K562 (cell line): ENCODE data around the gene DPPA4. TPM values are rescaled to one million over a fixed set of nuclear protein-coding genes. Genes with fewer than 3 reads are reported as not detected.

Experiments
- ATAC-seq: fragments of 200-7000 bp; cut with Tn5 transposase; 3 replicates; pipeline ENCODE4 v1.9.1; 2020; ENCODE audit warnings: moderate library complexity
- BruUV-seq: library from RNA; stranded (reverse); fragments of 400-500 nt; replicated peaks from 2 replicates; lab custom pipeline; 2021; lab: Mats Ljungman, UMichigan
- CTCF ChIA-PET: fragments of 300-600 bp; formaldehyde crosslinking; extraction: SDS; loops from one replicate; lab custom pipeline; 2021; ENCODE audit warnings: low intra/inter-chr PET ratio; lab: Yijun Ruan, JAX
- POLR2A ChIA-PET: fragments of 300-600, 350-650 bp; sonication (Branson Sonifier 250); formaldehyde crosslinking; extraction: SDS; loops from one replicate; lab custom pipeline; 2021; ENCODE audit warnings: antibody characterized with exemption, inconsistent platforms; lab: Yijun Ruan, JAX
- DNase-seq, 4 experiments: peaks; one replicate each; pipeline versions ENCODE4 v3.0.0 to v3.0.0-alpha.2; 2011 to 2018; ENCODE audit warnings: low spot score in 3 of 4, mixed read lengths in 3 of 4; ENCODE audit errors: extremely low read depth in 1 of 4
- FAIRE-seq: peaks from 2 replicates; lab custom pipeline; 2011; peaks lifted over from hg19 to GRCh38; lab: Jason Lieb, UNC
- H2AFZ ChIP-seq: 2 replicates; pipeline ENCODE4 v1.6.0; 2011; ENCODE audit warnings: low read depth, low read length, control low read depth, inconsistent platforms
- H3K27ac ChIP-seq: fragments of 200-600 bp; 3 replicates; pipeline ENCODE4 v1.8.0; 2011; ENCODE audit warnings: low read depth, mild to moderate bottlenecking, control low read depth, inconsistent platforms, low read length, moderate library complexity, mixed read lengths; ENCODE audit errors: extremely low read depth
- H3K27me3 ChIP-seq, 2 experiments: fragments of 300-600 bp in 1 of 2; 2 replicates in 1 of 2; 3 replicates in 1 of 2; pipeline versions ENCODE4 v1.6.0 to v1.8.0; 2011; ENCODE audit warnings: inconsistent platforms in 2 of 2, low read length in 2 of 2, mild to moderate bottlenecking in 1 of 2, mixed read lengths in 1 of 2, moderate library complexity in 1 of 2; ENCODE audit not compliant: control insufficient read depth in 2 of 2, insufficient read depth in 2 of 2
- H3K36me3 ChIP-seq: fragments of 300-600 bp; 3 replicates; pipeline ENCODE4 v1.8.0; 2011; ENCODE audit warnings: mild to moderate bottlenecking, low read length, inconsistent platforms; ENCODE audit not compliant: control insufficient read depth, insufficient read depth
- H3K4me1 ChIP-seq, 2 experiments: fragments of 200-600 bp in 1 of 2; replicated peaks in 1 of 2; 2 replicates in 1 of 2; 3 replicates in 1 of 2; pipeline versions ENCODE4 v1.5.1 to v1.8.0; 2011; ENCODE audit warnings: inconsistent platforms in 2 of 2, low read length in 2 of 2, mild to moderate bottlenecking in 1 of 2, mixed read lengths in 1 of 2, moderate library complexity in 1 of 2; ENCODE audit not compliant: control insufficient read depth in 2 of 2, insufficient read depth in 2 of 2
- H3K4me2 ChIP-seq: 2 replicates; pipeline ENCODE4 v1.6.1; 2011; ENCODE audit warnings: low read length, control low read depth, inconsistent platforms, mixed read lengths; ENCODE audit not compliant: insufficient read depth
- H3K4me3 ChIP-seq: fragments of 200-600 bp; sonication (generic), shearing (Covaris generic); 2 replicates; pipeline ENCODE4 v1.5.1; 2016; ENCODE audit warnings: control low read depth, inconsistent platforms
- H3K79me2 ChIP-seq: fragments of 200-600 bp; 3 replicates; pipeline ENCODE4 v1.8.0; 2011; ENCODE audit warnings: low read length, inconsistent platforms; ENCODE audit not compliant: control insufficient read depth, insufficient read depth
- H3K9ac ChIP-seq, 2 experiments: 2 replicates each; pipeline versions ENCODE4 v1.6.0 to v1.6.1; 2011; ENCODE audit warnings: low read depth in 2 of 2, low read length in 2 of 2, control low read depth in 1 of 2, inconsistent platforms in 1 of 2, mild to moderate bottlenecking in 1 of 2, mixed read lengths in 1 of 2; ENCODE audit not compliant: insufficient read depth in 1 of 2
- H3K9me1 ChIP-seq: one replicate; pipeline ENCODE4 v1.6.0; 2011; ENCODE audit warnings: inconsistent platforms, mild to moderate bottlenecking, low read length, moderate library complexity; ENCODE audit not compliant: control insufficient read depth, insufficient read depth
- H3K9me3 ChIP-seq: replicated peaks from 2 replicates; pipeline ENCODE4 v1.5.1; 2011; ENCODE audit warnings: low read depth, low read length, inconsistent platforms; ENCODE audit not compliant: control insufficient read depth, insufficient read depth
- H4K20me1 ChIP-seq: replicated peaks from 2 replicates; pipeline ENCODE4 v1.6.1; 2011; ENCODE audit warnings: low read length, inconsistent platforms, mixed read lengths; ENCODE audit not compliant: control insufficient read depth, insufficient read depth
- CBFA2T2 ChIP-seq: fragments of 450-650 bp; conservative IDR thresholded peaks from 2 replicates; pipeline ENCODE4 v1.6.1; 2017; ENCODE audit warnings: mild to moderate bottlenecking
- PTRF ChIP-seq: fragments of 450-650 bp; IDR thresholded peaks from 2 replicates; pipeline ENCODE4 v1.6.1; 2016; ENCODE audit warnings: mild to moderate bottlenecking, missing genetic modification characterization, missing compliant biosample characterization
- SRSF1 ChIP-seq: fragments of 200-400 bp; formaldehyde crosslinking; IDR thresholded peaks from 2 replicates; pipeline ENCODE4 v1.6.1; 2017; ENCODE audit warnings: mild to moderate bottlenecking, low read depth, low read length, moderate library complexity
- TEAD4 ChIP-seq, 2 experiments: sonication (generic) in 1 of 2; formaldehyde crosslinking in 1 of 2; IDR thresholded peaks; 2 replicates each; pipeline versions ENCODE4 v1.6.1 to v1.8.0; 2012 to 2022; ENCODE audit warnings: borderline replicate concordance in 1 of 2, inconsistent platforms in 1 of 2, low read length in 1 of 2, mild to moderate bottlenecking in 1 of 2, missing genetic modification reagents in 1 of 2
- ZBTB1 ChIP-seq: sonication (generic); formaldehyde crosslinking; IDR thresholded peaks from 2 replicates; pipeline ENCODE4 v1.8.1; 2023; ENCODE audit warnings: missing genetic modification reagents, low read depth, mild to moderate bottlenecking, borderline replicate concordance
- ZNF23 ChIP-seq: fragments of 250-450 bp; sonication (Bioruptor Pico); IDR thresholded peaks from 2 replicates; pipeline ENCODE4 v1.4.0; 2020; ENCODE audit warnings: mild to moderate bottlenecking
- in situ Hi-C: fragments of 300-500 bp; cut with MboI; formaldehyde crosslinking; loops from 4 replicates; pipeline ENCODE4 v1.15.0; 2018; ENCODE audit warnings: inconsistent platforms, mixed read lengths
- intact Hi-C: fragments of 100-400 bp; cut with micrococcal nuclease; formaldehyde crosslinking; loops from 2 replicates; pipeline ENCODE4 v1.14.2; 2022
- polyA plus RNA-seq, 8 experiments: library from polyadenylated mRNA; depleted of rRNA in 4 of 8; stranded (reverse) in 5 of 8; unstranded in 3 of 8; fragments of >200 nt; fragmentation: Nextera tagmentation in 2 of 8; fragmentation: Illumina TruSeq in 1 of 8; extraction: Ambion mirVana in 2 of 8; extraction: Trizol in 1 of 8; gene quantifications; 2 replicates each; pipeline versions ENCODE4 v1.2.1 to v1.2.3, GENCODE V29; 2011 to 2014; ENCODE audit warnings: inconsistent platforms in 1 of 8, missing spikeins in 1 of 8
- total RNA-seq, 7 experiments: library from RNA; depleted of rRNA in 6 of 7; stranded (reverse); fragments of >200 nt in 6 of 7; fragmentation: Illumina TruSeq in 2 of 7; extraction: Trizol in 2 of 7; gene quantifications; 2 replicates each; pipeline versions ENCODE4 v1.2.1 to v1.2.3, GENCODE V29; 2011 to 2021; ENCODE audit warnings: low replicate concordance in 1 of 7
- TF ChIP-seq, protein P1 (sequence below): sonication (generic); formaldehyde crosslinking; IDR thresholded peaks from 2 replicates; pipeline ENCODE4 v1.8.0; 2022; ENCODE audit warnings: mild to moderate bottlenecking, missing genetic modification reagents

Gene DPPA4
- total and polyA plus RNA-seq, 9 of the 15 experiments (the other 6 are each of a cell fraction or from before 2014, with no cell fraction given), result 0.53 TPM; not detected in 8

- DNase-seq (no peak), ATAC-seq (no peak), FAIRE-seq (no peak)
- no peaks in the 10 kb centered on the region for H3K79me2 ChIP-seq
- H3K36me3 ChIP-seq, result no peaks in the 10 kb centered on the region
- no peak overlapping the region for H3K4me3 ChIP-seq
- no peaks in the 10 kb centered on the region for H3K9me1 ChIP-seq
- ChIA-PET POLR2A (no interaction called here), CTCF (no interaction called here)
- H3K4me1 ChIP-seq, result no peaks in the 10 kb centered on the region
- H3K27me3 ChIP-seq, result no peaks in the 10 kb centered on the region
- no peak overlapping the region for H2AFZ ChIP-seq
- BruUV-seq, result no TSS peak
- H3K4me2 ChIP-seq, result no peak overlapping the region
- no peak overlapping the region for H3K9ac ChIP-seq
- intact Hi-C loops, result no loop called here
- no peak overlapping the region for H3K27ac ChIP-seq
- no peaks in the 10 kb centered on the region for H3K9me3 ChIP-seq
- TF ChIP-seq ZNF23 (CRISPR knock-in tag) (no peak), SRSF1 (no peak), ZBTB1 (CRISPR knock-in tag) (no peak), PTRF (no peak), CBFA2T2 (no peak), TEAD4 (IDR thresholded peaks at IDR 0.05; ENCODE audit: low read length) (no peak), TEAD4 (CRISPR knock-in tag; IDR thresholded peaks at IDR 0.05; ENCODE audit: borderline replicate concordance) (no peak)
- TF ChIP-seq, protein P1, sequence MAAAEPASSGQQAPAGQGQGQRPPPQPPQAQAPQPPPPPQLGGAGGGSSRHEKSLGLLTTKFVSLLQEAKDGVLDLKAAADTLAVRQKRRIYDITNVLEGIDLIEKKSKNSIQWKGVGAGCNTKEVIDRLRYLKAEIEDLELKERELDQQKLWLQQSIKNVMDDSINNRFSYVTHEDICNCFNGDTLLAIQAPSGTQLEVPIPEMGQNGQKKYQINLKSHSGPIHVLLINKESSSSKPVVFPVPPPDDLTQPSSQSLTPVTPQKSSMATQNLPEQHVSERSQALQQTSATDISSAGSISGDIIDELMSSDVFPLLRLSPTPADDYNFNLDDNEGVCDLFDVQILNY (CRISPR knock-in tag), result no peak
- H4K20me1 ChIP-seq, result no peaks in the 10 kb centered on the region
- in situ Hi-C loops, result no loop called here
Observed at GRCh38 chr3:109284071-109284470, 53.3 kb downstream of the DPPA4 start.
